Inflammatory macrophage treated with lipopolysaccharide for 1 hour (primary cell): ENCODE measurements around the gene COL4A4.
A peak's percentile ranks its signal among the peaks of the same experiment; 100 is the strongest.
"Not testable (repeated sequence)": the region's sequence is repeated elsewhere in the genome, so short reads cannot be mapped to it uniquely, and the experiment has no call there.

Experiments
- DNase-seq, 2 donors: peaks; one replicate each; pipeline ENCODE4 v3.0.0-alpha.2; 2020 to 2022

Gene COL4A4

DNA sequence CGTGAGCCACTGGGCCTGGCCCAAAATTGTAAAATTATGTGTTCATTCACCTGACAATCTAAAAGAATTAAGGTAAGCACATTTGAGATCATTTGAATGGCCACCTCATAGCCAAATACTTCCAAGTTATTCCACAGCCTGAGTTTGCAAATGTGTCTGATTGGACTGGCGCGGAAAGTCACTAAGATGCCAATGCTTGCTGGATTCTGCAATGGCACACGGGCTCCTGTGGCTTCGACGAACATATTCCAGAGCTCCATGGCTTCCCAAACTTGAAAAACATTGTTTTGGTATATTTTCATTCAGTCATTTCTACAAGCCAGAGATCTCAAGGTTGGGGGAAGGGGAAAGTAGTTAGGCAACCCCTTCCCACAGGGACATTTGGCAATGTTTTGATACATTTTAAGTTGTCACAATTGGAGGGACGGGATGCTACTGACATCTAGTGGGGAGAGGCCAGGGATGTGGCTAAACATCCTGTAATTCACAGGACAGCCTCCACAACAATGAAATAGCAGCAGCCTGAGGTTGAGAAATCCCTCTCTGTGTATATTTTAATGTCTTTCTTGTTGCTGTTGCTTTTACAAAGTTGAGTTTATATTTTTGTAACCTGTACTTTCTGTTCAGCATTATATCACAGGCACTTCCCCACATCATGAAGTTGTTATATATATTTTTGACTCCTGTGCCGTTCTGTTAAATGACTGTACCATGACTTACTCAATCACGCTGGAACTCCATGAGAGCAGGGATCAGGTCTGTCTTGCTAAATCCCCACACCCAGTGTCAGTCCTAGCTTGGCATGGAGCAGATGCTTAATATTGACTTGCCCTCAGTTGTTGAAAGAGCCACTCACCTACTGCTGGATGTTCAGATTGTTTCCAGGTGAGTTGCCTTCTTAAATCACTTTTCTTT is 56.9 kb downstream of the COL4A4 start:
- DNase-seq, result peak; percentile 36 to 71

DNA sequence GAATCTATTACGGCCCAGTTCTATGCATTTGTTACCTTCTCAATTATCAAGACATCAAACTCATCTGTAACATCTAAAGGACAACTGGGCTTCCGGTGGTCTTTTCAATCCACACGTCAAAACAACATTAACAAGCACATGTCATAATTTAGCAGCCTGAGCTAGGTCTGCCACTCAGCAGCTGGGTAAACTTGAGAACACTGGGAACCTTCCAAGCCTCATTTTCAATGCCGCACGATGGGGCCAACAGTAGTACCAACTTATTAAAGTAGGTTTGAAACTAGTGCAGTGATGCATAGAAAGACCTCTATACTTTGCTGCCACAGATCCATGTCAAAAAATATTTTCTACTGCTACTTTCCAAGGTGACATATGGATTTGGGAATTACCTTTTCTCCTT is 60.4 kb downstream of the COL4A4 start:
- no peak for DNase-seq

DNA sequence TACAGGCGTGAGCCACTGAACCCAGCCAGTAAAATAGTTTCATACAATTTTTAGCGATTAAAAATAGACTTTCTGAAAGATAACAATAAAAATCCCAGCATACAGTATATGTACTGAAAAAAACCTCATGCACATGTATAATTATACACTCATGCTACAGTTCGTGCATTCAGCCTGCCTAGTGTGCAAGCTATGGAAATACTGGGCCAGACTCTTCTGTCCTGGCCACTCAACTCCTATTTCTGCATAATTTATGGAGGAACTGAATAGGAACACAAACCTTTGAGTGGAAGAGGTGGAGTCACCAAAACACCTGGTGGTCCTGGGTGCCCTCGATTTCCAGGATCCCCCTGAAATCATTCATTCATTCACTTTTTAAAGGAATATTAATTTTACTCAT is 64.7 kb downstream of the COL4A4 start:
- DNase-seq, result no peak

DNA sequence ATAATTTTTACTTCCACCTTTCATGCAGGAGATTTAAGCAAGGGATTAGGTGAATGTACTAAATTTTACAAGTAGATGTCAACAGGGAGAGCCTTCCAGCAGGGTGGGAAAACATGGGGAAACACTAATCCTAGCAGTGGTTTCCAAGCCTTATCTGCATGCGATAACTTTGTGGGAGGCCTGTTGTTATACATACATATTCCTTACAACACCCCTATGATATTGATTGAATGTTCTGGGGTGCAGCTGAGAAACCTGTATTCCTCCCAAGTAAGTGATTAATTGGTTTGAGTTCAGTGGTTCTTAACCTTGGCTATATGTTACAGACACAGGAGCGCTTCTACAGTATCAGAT is 65.9 kb downstream of the COL4A4 start:
- DNase-seq, result no peak

DNA sequence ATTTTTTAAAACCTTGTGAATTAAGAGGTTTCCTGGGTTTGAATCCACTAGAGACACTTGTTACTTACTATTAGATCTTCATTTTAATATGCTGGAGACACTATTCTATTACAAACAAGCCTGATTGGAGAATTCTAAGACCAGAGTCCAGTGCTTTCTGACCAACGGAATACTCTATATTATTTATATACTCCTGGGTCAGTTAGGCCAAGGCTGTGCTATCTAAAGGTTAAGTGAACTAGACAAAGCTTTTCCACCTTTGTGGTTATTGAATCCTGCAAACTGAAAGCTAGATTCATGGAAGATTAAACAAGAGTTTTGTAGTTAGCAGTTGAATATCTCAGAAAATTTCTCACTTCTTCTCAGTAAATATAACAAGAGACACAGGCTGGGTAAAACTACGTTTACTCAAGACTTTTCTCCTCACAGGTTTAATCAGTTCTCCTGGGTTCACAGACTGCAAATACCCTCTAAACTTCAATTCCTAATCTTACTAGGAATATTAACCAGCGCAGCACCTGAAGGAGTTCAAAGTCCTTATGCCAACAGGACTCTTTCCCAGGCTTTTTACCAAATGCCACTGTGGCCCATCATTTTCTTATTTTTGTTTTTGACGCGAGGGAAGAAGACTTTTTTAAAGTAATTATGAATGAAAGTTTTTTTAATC is 66.4 kb downstream of the COL4A4 start:
- DNase-seq, result no peak

DNA sequence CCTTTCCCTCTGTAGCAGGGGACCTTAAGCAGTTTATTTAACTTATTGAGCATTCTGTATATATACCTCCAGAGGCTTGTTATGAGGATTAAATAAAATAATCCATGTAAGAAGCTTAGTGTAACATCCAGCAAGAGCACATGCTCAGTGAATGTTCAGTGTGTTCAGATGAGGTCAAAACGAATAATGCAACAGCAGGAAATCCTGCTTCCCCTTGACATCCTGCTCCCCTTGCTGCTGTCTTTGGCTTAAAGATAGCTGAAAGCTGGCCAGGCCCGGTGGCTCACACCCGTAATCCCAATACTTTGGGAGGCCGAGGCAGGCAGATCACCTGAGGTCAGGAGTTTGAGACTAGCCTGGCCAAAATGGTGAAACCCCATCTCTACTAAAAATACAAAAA is 68.7 kb downstream of the COL4A4 start:
- no peak for DNase-seq

DNA sequence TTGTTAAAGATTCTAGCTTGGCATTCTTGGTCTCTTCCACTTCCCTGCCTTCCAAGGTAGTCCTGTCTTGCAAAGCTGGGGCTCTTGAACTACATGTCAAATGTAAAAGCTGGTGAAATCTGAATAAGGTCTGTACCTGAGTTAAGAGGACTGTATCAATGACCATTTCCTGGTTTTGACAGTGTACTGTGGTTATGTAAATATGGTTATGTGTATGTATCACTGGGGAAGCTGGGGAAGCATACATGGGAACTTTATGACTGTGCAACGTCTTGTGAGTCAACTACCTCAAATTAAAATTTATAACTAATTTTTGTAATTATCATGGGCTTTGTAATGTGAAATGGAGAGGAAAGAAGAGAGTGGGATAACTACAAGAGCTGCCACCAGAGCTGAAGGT is 81.7 kb downstream of the COL4A4 start:
- DNase-seq, result no peak

DNA sequence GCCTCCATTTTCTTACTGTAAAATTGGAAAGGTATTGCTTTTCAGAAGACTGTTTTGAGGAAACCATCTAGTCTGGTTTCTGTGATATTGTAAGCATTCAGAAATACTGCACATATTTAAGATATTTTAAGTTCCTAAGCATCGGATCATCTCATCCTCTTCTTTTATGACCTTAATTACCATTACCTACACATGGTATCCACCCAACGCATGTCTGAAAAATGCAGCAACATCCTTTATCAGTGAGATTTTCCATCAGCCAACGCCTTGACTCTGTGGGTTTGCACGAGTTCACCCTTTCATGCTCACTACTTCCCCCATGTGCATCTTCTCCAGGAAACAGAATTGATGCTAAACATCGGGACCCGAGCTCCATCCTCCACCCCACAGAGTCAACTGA is 84.3 kb downstream of the COL4A4 start:
- DNase-seq, result no peak

DNA sequence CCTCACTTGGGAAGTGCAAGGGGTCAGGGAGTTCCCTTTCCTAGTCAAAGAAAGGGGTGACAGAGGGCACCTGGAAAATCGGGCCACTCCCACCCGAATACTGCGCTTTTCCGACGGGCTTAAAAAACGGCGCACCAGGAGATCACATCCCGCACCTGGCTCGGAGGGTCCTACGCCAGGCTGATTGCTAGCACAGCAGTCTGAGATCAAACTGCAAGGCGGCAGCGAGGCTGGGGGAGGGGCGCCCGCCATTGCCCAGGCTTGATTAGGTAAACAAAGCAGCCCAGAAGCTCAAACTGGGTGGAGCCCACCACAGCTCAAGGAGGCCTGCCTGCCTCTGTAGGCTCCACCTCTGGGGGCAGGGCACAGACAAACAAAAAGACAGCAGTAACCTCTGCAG is 98.9 kb downstream of the COL4A4 start:
- DNase-seq, result not testable (repeated sequence)

DNA sequence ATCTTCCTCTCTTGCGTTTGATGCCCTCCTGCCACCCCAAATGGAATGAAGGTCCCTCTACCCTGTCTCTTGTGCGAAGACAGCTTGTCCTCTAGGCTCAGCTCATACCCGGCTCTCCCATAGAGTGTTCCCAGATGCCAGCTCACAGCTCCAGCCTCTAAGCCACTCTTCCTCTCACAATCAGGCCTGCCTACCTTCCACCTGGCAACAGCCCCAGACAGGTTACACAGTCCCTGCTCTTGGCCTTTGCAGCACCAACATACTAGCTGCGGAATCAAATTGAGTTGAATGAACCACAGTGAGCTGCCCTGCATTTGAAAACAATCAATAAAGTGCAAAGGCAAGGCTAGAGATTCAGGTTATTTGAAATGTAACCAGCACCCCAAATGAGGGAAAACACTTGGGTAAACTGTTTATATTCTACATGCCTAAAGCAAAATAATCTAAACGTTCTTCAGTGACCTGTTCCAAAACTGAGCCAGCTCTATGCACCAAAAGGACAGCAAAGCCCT is 105.1 kb downstream of the COL4A4 start:
- no peak for DNase-seq

DNA sequence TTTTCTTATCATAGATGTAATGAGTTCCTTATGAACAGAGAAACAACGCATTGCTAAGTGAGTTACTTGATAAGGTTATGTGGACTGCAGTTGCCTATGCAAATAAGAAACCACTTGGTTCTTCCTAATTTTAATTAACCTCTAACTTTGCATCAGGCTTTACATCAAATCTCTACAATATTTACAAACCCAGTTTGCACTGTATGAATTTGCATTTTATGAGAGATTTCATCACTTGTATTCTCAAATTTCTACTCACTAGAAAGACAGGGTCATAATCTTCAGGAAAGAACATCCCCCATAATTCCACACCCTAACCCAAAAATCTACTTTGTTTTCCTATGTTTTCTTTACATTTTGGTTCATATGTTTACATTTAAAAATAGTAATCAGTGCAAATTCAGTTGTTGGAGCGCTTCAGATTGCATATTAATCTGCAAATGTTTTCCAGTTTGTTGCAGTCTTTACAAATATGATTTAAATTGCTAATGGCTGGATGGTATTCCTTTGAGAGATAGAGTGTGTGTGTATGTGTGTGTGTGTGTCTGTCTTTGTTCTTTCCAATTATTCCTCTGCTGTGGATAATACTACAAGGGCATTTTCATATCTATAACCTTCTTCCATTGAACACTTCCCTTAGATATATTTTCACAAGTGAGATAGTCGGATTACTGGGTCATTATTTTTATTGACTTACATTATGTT is 106.1 kb downstream of the COL4A4 start:
- no peak for DNase-seq

DNA sequence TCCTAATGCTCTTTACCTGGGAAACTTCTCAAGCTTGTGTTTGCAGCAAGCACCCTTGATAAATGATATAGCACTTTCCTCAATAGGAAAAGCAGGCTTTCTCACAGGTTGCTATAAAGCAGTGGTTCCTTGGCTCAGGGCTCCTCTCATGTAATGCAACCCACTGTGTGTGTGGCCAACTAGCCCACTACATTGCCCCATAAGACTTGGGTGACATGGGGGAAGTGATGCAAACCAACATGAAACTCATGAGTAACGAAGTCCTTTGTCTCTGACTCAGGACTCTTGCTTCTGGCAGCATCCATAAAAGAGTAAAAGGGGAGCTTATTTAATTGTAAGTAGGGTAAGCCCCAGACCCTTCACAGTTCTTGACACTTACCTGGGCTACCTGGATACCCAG is 106.9 kb downstream of the COL4A4 start:
- DNase-seq, result no peak

DNA sequence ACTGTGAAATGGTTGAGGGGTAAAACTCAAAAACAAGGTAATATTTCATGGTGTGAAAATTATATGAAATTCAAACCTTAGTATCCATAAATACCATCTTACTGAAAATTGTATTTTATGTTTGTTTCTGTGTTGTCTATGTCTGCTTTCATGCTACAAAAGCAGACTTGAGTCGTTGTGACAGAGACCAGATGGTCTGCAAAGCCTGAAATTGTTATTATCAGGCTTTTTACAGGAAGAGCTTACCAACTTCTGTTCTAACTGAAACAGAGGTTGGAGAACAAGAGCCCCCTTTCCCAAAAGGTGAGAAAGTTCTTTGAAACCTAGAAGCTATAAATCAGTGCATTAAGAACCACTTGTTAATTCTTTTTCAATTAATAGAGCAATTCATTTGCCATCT is 110.0 kb downstream of the COL4A4 start:
- no peak for DNase-seq

DNA sequence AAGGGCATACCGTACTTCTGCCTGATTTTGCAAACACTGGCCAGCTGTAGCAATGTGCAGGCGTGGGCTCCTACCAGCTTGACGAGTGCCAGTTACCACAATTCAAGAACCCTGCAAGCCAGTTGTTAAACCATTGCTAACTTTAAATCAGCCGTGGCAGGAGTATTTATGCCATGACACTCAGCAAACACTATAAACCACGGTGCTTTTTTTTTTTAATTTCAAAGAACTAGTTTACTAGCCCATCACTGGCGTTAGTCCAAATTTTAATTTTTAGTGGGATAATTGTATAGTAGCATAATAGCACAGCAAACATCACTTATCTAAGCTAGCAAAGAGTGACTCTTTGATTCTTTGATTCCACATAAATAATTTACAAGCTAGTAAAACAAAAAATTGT is 111.1 kb downstream of the COL4A4 start:
- no peak for DNase-seq

DNA sequence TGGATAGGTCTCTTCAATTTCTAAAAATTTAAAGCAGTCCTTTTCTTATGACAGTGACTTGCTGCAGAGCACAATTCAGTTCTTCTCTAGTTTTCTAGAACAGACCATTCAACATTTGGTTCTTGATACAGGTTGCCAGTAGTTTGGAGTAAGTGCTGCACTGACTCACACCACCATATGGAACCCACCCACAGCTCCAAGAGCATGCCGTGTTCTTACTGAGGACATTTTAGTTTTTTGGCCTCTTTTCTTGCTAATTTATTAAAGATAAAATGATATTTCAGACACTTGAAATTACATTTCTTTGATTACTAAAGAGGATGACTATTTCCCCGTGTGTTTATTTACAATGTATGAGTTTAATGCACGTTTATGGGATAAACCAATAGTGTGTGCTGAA is 120.0 kb downstream of the COL4A4 start:
- no peak for DNase-seq

DNA sequence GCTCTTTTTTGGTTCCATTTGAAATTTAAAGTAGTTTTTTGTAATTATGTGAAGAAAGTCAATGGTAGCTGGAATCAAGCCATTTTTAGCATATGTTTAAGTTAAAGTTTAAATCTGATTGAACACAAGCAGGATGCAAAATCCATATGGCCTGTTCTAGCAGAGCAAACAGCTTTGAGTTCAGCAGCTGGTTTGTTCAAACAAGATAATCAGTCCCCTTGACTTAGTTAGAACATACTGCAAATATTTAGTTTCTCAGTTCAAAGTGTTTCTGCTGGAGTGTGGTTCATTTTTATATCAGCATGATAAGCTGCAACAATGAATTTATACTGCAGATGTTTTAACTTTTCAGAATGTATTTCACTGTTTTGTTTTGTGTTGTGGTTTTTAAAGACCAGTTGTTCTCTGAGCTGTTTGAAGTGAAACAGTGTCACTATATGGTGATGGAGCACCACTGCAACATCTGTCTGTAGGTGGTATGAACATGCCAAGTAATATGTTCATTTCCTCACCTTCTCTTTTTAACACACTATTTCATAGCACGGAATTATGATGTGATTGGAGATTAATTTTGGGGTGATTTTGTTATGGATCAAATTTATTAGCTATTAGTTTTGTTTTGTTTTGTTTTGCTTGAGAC is 125.3 kb downstream of the COL4A4 start:
- no peak for DNase-seq

DNA sequence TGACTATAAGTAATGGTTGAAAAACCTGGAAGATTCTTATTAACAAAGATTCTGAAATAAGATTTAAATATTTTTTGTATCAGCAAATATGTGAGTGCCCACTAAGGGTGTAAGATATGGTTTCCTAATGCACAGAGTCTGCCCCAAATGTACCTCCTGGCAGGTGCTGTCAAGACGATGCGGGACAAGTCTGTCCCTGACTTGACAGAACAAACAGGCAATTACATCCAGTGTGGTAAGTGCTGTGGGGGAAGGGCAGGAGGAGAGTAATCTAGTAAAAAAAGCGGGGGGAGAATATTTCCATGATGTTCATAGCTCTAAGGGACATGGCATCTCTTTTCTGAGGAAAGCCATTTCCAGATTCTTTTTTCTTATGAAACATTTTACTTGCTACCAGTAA is 127.5 kb downstream of the COL4A4 start:
- DNase-seq, result no peak

DNA sequence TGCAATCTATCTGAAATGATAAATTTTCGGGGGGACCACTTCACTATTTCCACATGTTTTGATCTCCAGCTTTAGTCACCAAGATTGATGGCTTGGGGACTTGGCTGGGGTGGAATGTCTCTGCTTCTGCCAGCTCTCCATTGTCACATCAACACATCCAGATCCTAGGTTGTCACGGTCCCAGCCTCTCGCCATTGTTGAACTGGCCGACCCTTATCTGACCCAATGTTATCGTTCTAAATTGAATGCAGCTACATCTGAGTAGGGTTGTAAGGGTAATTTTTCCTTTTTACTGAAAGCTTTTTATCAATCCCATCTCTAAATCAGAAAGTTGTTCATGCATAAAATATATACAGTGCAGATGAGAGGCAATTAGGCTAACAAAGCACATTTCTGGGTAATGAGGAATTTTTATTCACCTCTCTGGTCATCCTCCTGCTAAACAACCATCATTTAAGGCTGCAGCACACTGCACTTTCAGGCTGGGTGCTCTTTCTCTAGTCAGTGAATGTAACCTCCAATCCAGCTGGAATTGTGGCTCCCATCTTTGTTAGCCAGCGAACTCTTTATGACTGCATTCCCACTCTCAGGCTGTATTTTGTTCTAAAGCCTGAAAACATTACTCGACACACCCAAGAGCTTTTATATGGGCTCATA is 128.2 kb downstream of the COL4A4 start:
- no peak for DNase-seq

DNA sequence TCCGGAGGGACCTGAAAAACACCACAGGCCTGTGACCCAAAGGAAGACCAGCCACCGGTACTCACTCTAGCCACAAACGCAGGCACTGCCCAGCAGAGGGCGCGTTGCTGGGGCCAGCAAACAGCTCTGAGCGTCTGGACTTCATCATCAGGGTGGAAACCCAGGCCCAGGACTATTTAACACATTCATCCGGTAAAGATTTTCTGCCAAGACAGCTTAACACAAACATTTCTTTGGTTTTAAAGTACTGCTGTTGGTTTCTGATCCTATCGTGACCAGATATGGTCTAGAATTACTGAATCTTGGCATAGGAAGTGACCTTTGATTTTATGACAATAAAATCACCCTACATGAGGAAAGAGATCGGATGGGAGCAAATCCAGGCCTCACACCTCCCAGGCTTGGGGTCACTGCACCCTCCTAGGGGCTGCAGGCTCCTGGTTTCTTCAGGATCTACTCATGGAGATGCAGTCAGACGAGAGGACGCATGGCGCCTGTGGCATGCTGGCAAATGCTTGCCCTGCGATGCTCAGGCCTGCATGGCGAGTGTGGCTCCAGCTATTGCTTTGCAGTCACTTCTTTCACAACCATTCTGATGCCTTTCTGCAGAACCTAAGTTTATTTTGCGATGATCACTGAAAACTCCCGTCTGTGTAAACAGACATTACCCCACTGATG is 130.4 kb downstream of the COL4A4 start:
- DNase-seq, result peak in 1 of 2 donors; percentile 26

DNA sequence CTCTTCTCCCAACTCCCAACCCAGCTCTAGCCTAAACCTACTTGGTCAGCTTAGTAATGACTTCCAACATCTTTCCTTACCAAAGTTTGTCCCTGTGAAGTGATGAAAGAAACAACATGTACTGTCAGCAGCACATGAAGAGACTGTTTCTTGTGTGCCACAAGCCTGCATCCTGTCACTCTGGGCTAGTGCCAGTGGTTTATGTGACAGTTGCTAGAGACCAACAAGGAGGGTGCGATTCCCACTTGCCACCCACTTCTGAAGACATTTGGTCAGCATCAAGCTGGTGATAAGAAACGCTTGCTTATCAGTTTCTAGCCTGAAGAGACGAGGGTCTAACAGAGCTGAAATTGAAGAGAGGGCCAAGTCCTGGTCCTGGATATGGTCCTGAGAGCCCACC is 132.6 kb downstream of the COL4A4 start:
- no peak for DNase-seq

DNA sequence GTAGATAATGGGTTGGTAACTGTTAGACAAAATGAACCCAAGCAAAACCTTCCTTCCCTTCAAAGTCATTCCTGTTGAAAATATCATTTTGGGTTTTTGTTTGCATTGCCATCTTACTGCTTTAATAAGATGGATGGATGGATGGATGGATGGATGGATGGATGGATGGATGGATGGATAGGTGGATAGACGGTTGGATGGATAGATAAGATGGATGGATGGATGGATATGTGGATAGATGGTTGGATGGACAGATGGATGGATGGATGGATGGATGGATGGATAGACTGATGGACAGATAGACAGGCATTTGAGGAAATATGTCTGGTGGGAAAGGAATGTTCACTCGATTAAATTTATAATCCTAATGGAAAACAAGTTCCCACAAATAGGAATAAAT is 133.2 kb downstream of the COL4A4 start:
- no peak for DNase-seq
